Prostate gland (tissue), 2 donors: ENCODE data around the gene ERN1. TPM values are rescaled to one million over a fixed set of nuclear protein-coding genes. Genes with fewer than 3 reads are reported as not detected.
"Not testable (repeated sequence)": the region's sequence is repeated elsewhere in the genome, so short reads cannot be mapped to it uniquely, and the experiment has no call there.

Experiments
- DNase-seq: peaks from one replicate; pipeline ENCODE4 v3.0.0-alpha.2; 2019; ENCODE audit warnings: low spot score
- H3K27ac ChIP-seq, 2 donors: fragments of 200-600 bp; sonication (generic); 2 replicates each; pipeline ENCODE4 v1.5.1; 2017 to 2019
- H3K27me3 ChIP-seq: fragments of 200-600 bp; sonication (generic); replicated peaks from 2 replicates; pipeline ENCODE4 v1.5.1; 2019; ENCODE audit not compliant: insufficient read depth
- H3K36me3 ChIP-seq, 2 donors: fragments of 200-600 bp; sonication (generic); 1 replicate in 1 of 2; 2 replicates in 1 of 2; pipeline versions ENCODE4 v1.5.1 to v1.8.1; 2017 to 2019
- H3K4me1 ChIP-seq: fragments of 200-600 bp; sonication (generic); replicated peaks from 2 replicates; pipeline ENCODE4 v1.5.1; 2019
- H3K4me3 ChIP-seq, 2 donors: fragments of 200-600 bp; sonication (generic); 2 replicates each; pipeline ENCODE4 v1.5.1; 2017 to 2019
- H3K9me3 ChIP-seq: fragments of 200-600 bp; sonication (generic); 2 replicates; pipeline ENCODE4 v1.5.1; 2017
- POLR2A ChIP-seq: fragments of 450-650 bp; IDR thresholded peaks from one replicate; pipeline ENCODE4 v1.6.1; 2016; ENCODE audit warnings: antibody characterized with exemption, mild to moderate bottlenecking
- POLR2AphosphoS5 ChIP-seq: sonication (generic); formaldehyde crosslinking; IDR thresholded peaks from one replicate; pipeline ENCODE4 v1.6.1; 2017; ENCODE audit warnings: antibody characterized with exemption
- WGBS: methylation state at CpG from one replicate; pipeline ENCODE4 v1.1.5; 2018; 5-methylcytosine and 5-hydroxymethylcytosine counted together
- intact Hi-C: fragments of 100-400 bp; cut with DNase I; formaldehyde crosslinking; loops from one replicate; pipeline ENCODE4 v1.14.2; 2022
- total RNA-seq, 2 donors: library from RNA; depleted of rRNA; stranded (reverse); fragments of >200 nt; gene quantifications; one replicate each; pipeline ENCODE4 v1.1.0, GENCODE V29; 2016
- TF ChIP-seq, protein P1 (sequence below), 4 experiments: fragments of 200-600 bp in 2 of 4; fragments of 450-650 bp in 2 of 4; sonication (generic) in 2 of 4; IDR thresholded peaks; 1 replicate in 3 of 4; 2 replicates in 1 of 4; pipeline ENCODE4 v1.5.1; 2016 to 2019; ENCODE audit warnings: antibody characterized with exemption in 4 of 4, mild to moderate bottlenecking in 2 of 4, moderate library complexity in 2 of 4

ERN1 gene
- total RNA-seq, 2 donors from 2014 or later = 14.4 to 21.4 TPM

DNA sequence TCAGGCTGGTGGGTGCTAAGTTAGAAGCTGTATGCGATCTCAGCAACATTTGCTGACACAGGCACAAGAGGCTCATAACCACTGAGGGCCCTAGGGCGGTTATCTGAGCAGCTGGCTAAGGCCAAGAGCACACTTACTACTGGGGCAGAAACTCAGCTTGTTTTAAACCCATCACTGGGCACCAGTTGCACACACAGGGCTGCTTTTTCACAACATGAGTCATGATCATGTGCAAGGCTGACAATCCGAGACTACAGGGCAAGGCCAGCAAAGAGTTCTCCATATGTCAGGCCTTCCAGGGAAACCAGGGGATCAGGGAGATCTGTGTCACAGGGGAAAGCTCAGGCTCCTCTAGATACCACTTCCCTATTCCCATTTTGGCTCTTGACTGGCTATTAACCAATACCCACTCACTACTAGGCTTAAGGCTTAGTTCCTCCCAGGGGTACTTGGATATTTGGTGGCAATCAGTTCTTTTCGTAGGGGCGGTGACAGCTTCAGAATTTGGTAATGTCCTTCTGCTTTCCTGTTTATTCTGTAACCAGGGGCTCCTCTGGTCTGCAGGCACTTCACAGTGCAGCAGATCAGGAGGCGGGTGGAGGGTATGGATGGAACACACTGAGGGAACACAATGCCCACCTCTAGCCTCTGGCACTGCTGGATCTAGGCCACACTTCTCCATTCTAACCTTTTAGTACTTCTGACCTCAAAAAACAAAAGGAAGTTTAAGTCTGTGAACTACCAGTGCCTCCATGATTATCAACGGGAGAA lies 44.9 kb upstream of the ERN1 start:
- TF ChIP-seq POLR2A (no peak), POLR2AphosphoS5 (no peak)
- TF ChIP-seq, protein P1, sequence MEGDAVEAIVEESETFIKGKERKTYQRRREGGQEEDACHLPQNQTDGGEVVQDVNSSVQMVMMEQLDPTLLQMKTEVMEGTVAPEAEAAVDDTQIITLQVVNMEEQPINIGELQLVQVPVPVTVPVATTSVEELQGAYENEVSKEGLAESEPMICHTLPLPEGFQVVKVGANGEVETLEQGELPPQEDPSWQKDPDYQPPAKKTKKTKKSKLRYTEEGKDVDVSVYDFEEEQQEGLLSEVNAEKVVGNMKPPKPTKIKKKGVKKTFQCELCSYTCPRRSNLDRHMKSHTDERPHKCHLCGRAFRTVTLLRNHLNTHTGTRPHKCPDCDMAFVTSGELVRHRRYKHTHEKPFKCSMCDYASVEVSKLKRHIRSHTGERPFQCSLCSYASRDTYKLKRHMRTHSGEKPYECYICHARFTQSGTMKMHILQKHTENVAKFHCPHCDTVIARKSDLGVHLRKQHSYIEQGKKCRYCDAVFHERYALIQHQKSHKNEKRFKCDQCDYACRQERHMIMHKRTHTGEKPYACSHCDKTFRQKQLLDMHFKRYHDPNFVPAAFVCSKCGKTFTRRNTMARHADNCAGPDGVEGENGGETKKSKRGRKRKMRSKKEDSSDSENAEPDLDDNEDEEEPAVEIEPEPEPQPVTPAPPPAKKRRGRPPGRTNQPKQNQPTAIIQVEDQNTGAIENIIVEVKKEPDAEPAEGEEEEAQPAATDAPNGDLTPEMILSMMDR (IDR thresholded peaks at IDR 0.05) = no peak
- Histone ChIP-seq H3K36me3 (no peaks in the 10 kb centered on the region), H3K4me3 (no peak overlapping the region), H3K27ac (no peak overlapping the region), H3K27me3 (no peaks in the 10 kb centered on the region), H3K9me3 (no peaks in the 10 kb centered on the region), H3K4me1 (no peaks in the 10 kb centered on the region)
- intact Hi-C loops = no loop called here
- no peak for DNase-seq
- 87% methylated on average over 7 of the region's 7 CpGs for WGBS

DNA sequence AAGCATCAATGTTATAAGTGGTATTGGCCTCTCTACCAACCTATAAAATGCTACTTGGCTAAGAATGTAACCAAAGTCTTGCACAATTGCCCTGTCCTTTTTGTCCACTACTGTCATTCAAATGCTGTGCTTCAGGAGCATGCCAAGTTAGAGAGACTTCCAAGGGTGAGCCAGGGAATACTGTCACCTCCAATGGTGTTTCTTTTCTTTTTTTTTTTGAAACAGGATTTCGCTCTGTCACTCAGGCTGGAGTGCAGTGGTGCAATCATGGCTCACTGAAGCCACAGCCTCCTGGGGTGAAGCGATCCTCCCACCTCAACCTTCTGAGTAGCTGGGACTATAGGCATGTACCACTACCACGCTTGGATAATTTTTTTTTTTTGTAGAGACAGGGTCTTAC lies 43.7 kb upstream of the ERN1 start:
- no peak for DNase-seq
- Histone ChIP-seq H3K4me3 (no peak overlapping the region), H3K27ac (no peak overlapping the region), H3K9me3 (no peaks in the 10 kb centered on the region), H3K36me3 (no peaks in the 10 kb centered on the region), H3K4me1 (no peaks in the 10 kb centered on the region), H3K27me3 (no peaks in the 10 kb centered on the region)
- TF ChIP-seq POLR2A (no peak), POLR2AphosphoS5 (no peak)
- TF ChIP-seq, protein P1 (IDR thresholded peaks at IDR 0.05) = no peak
- 94% methylated on average over 3 of the region's 3 CpGs for WGBS
- intact Hi-C loops = no loop called here

DNA sequence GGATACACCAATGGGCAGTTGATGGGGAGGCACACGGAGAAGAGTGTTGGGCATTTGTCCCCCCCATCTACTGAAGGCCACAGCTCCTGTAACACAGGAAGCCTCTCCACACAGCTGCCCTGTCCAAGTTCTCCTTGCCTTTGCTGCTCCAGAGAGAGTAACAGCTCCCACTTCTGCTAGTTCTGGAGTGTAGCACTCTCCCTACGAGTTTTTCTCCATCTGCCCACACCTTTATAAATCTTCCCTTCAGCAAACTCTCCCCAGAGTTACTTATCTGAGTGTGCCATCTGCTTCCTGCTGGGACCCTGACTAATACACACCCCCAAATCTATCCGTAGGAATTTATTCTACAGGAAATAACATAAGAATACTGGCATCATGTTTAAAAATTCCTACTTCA lies 42.6 kb upstream of the ERN1 start:
- WGBS = 76% methylated on average over 3 of the region's 3 CpGs
- H3K4me3 ChIP-seq = no peak overlapping the region
- no peaks in the 10 kb centered on the region for H3K4me1 ChIP-seq
- intact Hi-C loops = no loop called here
- no peak for DNase-seq
- H3K27ac ChIP-seq = no peak overlapping the region
- no peaks in the 10 kb centered on the region for H3K36me3 ChIP-seq
- no peaks in the 10 kb centered on the region for H3K9me3 ChIP-seq
- no peak for TF ChIP-seq POLR2AphosphoS5
- no peak for TF ChIP-seq POLR2A
- TF ChIP-seq, protein P1 (IDR thresholded peaks at IDR 0.05) = no peak
- no peaks in the 10 kb centered on the region for H3K27me3 ChIP-seq

DNA sequence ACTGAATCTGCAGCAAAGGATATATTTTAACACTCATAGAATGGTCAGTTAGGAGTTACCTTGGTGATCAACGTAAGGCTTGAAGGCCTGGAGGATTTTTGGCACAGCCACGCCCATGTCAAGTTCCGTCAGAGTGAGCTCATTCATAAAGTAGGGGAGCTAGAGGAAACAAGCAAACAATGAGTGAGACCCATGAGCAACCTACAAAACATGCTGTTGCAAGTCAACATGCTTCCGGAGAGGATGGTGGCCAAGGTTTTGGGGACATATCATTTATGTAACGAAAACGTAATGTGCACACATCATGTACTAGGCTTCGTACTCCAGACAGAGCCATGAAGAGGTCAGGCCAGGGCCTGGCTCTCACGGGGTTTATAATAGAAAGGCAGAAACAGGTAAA lies 41.1 kb upstream of the ERN1 start:
- intact Hi-C loops = no loop called here
- no peaks in the 10 kb centered on the region for H3K4me1 ChIP-seq
- no peak overlapping the region for H3K4me3 ChIP-seq
- TF ChIP-seq, protein P1 (IDR thresholded peaks at IDR 0.05) = no peak
- no peak for TF ChIP-seq POLR2A
- TF ChIP-seq POLR2AphosphoS5 = no peak
- no peak overlapping the region for H3K27ac ChIP-seq
- H3K9me3 ChIP-seq = no peaks in the 10 kb centered on the region
- H3K27me3 ChIP-seq = no peaks in the 10 kb centered on the region
- WGBS = 80% methylated on average over 8 of the region's 8 CpGs
- no peaks in the 10 kb centered on the region for H3K36me3 ChIP-seq
- no peak for DNase-seq

DNA sequence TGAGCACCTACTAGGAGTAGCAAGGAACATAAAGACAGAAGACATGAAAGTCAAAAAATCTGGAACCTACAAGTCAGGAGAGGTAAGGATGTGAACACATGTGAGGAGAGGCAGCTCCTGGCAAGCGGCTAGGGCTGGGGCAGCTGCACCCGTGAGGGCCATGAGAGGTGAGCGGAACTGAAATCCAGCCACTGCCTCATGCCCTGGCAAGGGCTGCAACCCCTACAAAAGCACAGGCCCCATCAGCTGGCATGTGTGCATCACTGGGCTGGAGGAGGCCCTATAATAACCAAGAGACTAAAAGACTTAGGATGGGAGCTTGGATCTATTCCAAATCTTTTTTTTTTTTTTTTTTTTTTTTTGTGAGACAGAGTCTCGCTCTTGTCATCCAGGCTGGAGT lies 40.3 kb upstream of the ERN1 start:
- WGBS = 89% methylated on average over 4 of the region's 4 CpGs

DNA sequence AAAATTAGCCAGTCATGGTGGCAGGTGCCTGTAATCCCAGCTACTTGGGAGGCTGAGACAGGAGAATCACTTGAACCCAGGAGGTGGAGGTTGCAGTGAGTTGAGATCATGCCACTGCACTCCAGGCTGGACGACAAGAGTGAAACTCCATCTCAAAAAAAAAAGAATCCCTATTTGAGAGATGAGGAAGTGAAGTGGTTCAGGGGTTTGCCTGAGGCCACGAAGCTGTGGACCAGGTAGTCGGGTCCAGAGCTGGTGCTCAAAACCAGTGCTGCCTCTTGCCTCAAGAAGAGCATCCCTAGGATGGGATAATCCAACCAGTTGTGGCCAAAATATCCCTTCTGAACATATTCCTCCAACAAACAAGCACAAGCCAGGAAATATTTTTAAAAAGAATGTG lies 37.7 kb upstream of the ERN1 start:
- H3K9me3 ChIP-seq, DNase-seq, H3K36me3 ChIP-seq, H3K27ac ChIP-seq, H3K4me3 ChIP-seq, intact Hi-C loops, H3K27me3 ChIP-seq, H3K4me1 ChIP-seq: not testable (repeated sequence)
- 95% methylated on average over 3 of the region's 3 CpGs for WGBS

More for the DNA sequence above, 40.3 kb upstream of the ERN1 start:
- no peak overlapping the region for H3K27ac ChIP-seq
- TF ChIP-seq, protein P1 (IDR thresholded peaks at IDR 0.05) = no peak
- TF ChIP-seq POLR2AphosphoS5 (no peak), POLR2A (no peak)
- H3K27me3 ChIP-seq = no peaks in the 10 kb centered on the region
- no peak overlapping the region for H3K4me3 ChIP-seq
- H3K36me3 ChIP-seq = no peaks in the 10 kb centered on the region
- no peaks in the 10 kb centered on the region for H3K4me1 ChIP-seq
- DNase-seq = no peak
- H3K9me3 ChIP-seq = no peaks in the 10 kb centered on the region
- intact Hi-C loops = no loop called here
